A549 (cell line): ENCODE data around the gene BMERB1.

ENCODE experiments used
- ELK1 ChIP-seq: fragments of 150-350 bp; IDR thresholded peaks from 2 replicates; pipeline ENCODE4 v1.6.1; 2014; ENCODE audit warnings: low read depth, mild to moderate bottlenecking, low read length
- HOXA7 ChIP-seq: fragments of 250-450 bp; sonication (Bioruptor Pico); IDR thresholded peaks from 2 replicates; pipeline ENCODE4 v1.5.0; 2020; ENCODE audit warnings: mild to moderate bottlenecking, moderate library complexity
- MAZ ChIP-seq: fragments of 150-350 bp; IDR thresholded peaks from 2 replicates; pipeline ENCODE4 v1.6.1; 2014; ENCODE audit warnings: antibody characterized with exemption, low read depth, low read length, borderline replicate concordance
- RAD21 ChIP-seq, 2 experiments: fragments of >200 bp in 1 of 2; sonication (Bioruptor Twin) in 1 of 2; formaldehyde crosslinking in 1 of 2; IDR thresholded peaks in 1 of 2; conservative IDR thresholded peaks in 1 of 2; 2 replicates in 1 of 2; 3 replicates in 1 of 2; pipeline ENCODE4 v1.6.1; 2012 to 2018; ENCODE audit warnings: inconsistent platforms in 1 of 2
- ZNF302 ChIP-seq: fragments of 250-450 bp; sonication (Bioruptor Pico); IDR thresholded peaks from 2 replicates; pipeline ENCODE4 v1.9.0; 2021; ENCODE audit warnings: inconsistent platforms, mild to moderate bottlenecking, moderate library complexity

GRCh38 chr16:15594711-15595320, 160.4 kb downstream of the BMERB1 start:
- TF ChIP-seq MAZ, result no peak
- no peak for TF ChIP-seq RAD21 (conservative IDR thresholded peaks at IDR 0.05 in 1 of 2, IDR thresholded peaks at IDR 0.05 in 1 of 2)
- no peak for TF ChIP-seq ZNF302 (CRISPR knock-in tag)
- TF ChIP-seq HOXA7 (CRISPR knock-in tag), result no peak
- no peak for TF ChIP-seq ELK1
